ENCODE results near the gene SIT1. TPM values are rescaled to one million over a fixed set of nuclear protein-coding genes. Genes with fewer than 3 reads are reported as not detected.

Gene SIT1
- total and polyA plus RNA-seq, 10 donors, result 24.2 to 82.7 (median 41.1) TPM

GRCh38 chr9:35604578-35605350, 46.0 kb downstream of the SIT1 start, which contains the start of gene TESK1:
TESK1 (plus strand) TSS chr9:35605262; CDS start chr9:35605620, 358 bp downstream.
- Histone ChIP-seq H3K9me3 (no peaks in the 10 kb centered on the region), H3K4me1 (peaks cover 12 to 60% (median 37%) of the 10 kb centered on the region in 6 donors), H3K27me3 (replicated peaks in 1 of 7) (no peaks in the 10 kb centered on the region), H3K4me3 (peak within 1 kb of the TSS; percentile 60 to 93 (median 76)), H3K27ac (peak within 1 kb of the TSS; percentile 67 to 96 (median 90)), H3K36me3 (peaks cover 0 to 32% (median 23%) of the 10 kb centered on the region in 6 donors)
- intact Hi-C loops (cut with DNase I; ENCODE audit: low total_unique reads), result loop anchor here (10.0 kb wide), 2 partner anchors 60 to 130 kb away; partner anchors contain the start of genes ARHGEF39, CREB3 and TLN1
- peak; percentile 96 for DNase-seq
- WGBS, 5 donors, result 0 to 1% (median 1%) methylated on average over 21 to 55 of the region's 55 CpGs
- TF ChIP-seq, protein P1, sequence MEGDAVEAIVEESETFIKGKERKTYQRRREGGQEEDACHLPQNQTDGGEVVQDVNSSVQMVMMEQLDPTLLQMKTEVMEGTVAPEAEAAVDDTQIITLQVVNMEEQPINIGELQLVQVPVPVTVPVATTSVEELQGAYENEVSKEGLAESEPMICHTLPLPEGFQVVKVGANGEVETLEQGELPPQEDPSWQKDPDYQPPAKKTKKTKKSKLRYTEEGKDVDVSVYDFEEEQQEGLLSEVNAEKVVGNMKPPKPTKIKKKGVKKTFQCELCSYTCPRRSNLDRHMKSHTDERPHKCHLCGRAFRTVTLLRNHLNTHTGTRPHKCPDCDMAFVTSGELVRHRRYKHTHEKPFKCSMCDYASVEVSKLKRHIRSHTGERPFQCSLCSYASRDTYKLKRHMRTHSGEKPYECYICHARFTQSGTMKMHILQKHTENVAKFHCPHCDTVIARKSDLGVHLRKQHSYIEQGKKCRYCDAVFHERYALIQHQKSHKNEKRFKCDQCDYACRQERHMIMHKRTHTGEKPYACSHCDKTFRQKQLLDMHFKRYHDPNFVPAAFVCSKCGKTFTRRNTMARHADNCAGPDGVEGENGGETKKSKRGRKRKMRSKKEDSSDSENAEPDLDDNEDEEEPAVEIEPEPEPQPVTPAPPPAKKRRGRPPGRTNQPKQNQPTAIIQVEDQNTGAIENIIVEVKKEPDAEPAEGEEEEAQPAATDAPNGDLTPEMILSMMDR (IDR thresholded peaks at IDR 0.05 in 8 of 11, conservative IDR thresholded peaks at IDR 0.05 in 3 of 11), result no peak
- TF ChIP-seq POLR2AphosphoS5 (IDR thresholded peaks at IDR 0.05), result peak; percentile 60 to 74 (median 73)

- TF ChIP-seq POLR2AphosphoS5 (IDR thresholded peaks at IDR 0.05), result peak; percentile 89 to 96 (median 94)
- peak in 1 of 3 donors; percentile 34 for TF ChIP-seq POLR2A (IDR thresholded peaks at IDR 0.05)
- TF ChIP-seq, protein P1 (IDR thresholded peaks at IDR 0.05 in 8 of 11, conservative IDR thresholded peaks at IDR 0.05 in 3 of 11), result peak; percentile 96 to 99 (median 98)
- Histone ChIP-seq H3K4me3 (peak overlapping the region; percentile 40 to 93 (median 76)), H3K4me1 (peaks cover 12 to 54% (median 42%) of the 10 kb centered on the region in 6 donors), H3K36me3 (peaks cover 0 to 25% (median 16%) of the 10 kb centered on the region in 6 donors), H3K27ac (peak overlapping the region; percentile 67 to 96 (median 90)), H3K27me3 (replicated peaks in 1 of 7) (no peaks in the 10 kb centered on the region), H3K9me3 (no peaks in the 10 kb centered on the region)
- intact Hi-C loops (cut with DNase I; ENCODE audit: low total_unique reads), result loop anchor here (10.0 kb wide), 2 partner anchors 61 to 131 kb away; partner anchors contain the start of genes ARHGEF39, CREB3 and TLN1
- peak; percentile 100 for DNase-seq
- 0 to 1% (median 0%) methylated on average over 26 to 41 of the region's 41 CpGs for WGBS, 5 donors
Measured at GRCh38 chr9:35603986-35604577, 46.6 kb downstream of the SIT1 start.

DNA sequence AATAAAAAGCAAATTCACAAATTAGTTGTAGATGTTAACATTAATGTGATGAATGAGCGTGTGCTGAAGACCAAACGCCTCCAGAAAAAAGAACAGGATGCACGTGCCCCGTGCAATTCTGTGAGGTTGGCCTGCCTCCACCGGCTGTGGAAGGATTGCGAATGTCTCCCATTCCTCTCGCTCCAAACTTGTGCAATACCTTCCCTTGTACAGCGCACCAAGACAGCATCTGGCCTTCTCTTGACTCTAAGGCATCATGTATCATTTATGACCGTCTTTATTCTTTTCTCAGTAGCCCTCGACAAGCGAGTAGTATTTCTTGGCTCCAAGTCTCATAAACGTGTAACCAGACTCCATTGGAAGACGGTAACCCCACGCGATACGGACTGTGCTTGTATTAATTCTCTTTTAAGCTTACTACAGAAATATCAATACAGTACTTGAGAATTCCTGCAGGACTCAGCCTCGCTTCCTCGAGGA, 47.2 kb downstream of the SIT1 start:
- Histone ChIP-seq H3K4me3 (peak overlapping the region in 7 of 8 donors; percentile 15 to 93 (median 78)), H3K4me1 (peaks cover 12 to 54% (median 45%) of the 10 kb centered on the region in 6 donors), H3K27me3 (replicated peaks in 1 of 7) (no peaks in the 10 kb centered on the region), H3K9me3 (no peaks in the 10 kb centered on the region), H3K27ac (peak overlapping the region; percentile 67 to 96 (median 90)), H3K36me3 (peaks cover 0 to 19% (median 11%) of the 10 kb centered on the region in 6 donors)
- TF ChIP-seq, protein P1 (IDR thresholded peaks at IDR 0.05 in 8 of 11, conservative IDR thresholded peaks at IDR 0.05 in 3 of 11), result no peak
- no peak for TF ChIP-seq POLR2AphosphoS5 (IDR thresholded peaks at IDR 0.05)
- TF ChIP-seq POLR2A (IDR thresholded peaks at IDR 0.05), result no peak
- intact Hi-C loops (cut with DNase I; ENCODE audit: low total_unique reads), result loop anchor here (10.0 kb wide), 2 partner anchors 61 to 131 kb away; partner anchors contain the start of genes ARHGEF39, CREB3 and TLN1
- WGBS, 5 donors, result 7 to 11% (median 9%) methylated on average over 18 of the region's 18 CpGs
- peak; percentile 82 for DNase-seq

Measured in spleen (tissue), 11 donors.